Retina (tissue), 1 donor: ENCODE data around the gene ERC1.

Source experiments
- DNase-seq: peaks from one replicate; pipeline ENCODE4 v3.0.0-alpha.2; 2016

ERC1 gene

GRCh38 chr12:1463073-1463905, 472.3 kb downstream of the ERC1 start:
- DNase-seq, result no peak

DNA sequence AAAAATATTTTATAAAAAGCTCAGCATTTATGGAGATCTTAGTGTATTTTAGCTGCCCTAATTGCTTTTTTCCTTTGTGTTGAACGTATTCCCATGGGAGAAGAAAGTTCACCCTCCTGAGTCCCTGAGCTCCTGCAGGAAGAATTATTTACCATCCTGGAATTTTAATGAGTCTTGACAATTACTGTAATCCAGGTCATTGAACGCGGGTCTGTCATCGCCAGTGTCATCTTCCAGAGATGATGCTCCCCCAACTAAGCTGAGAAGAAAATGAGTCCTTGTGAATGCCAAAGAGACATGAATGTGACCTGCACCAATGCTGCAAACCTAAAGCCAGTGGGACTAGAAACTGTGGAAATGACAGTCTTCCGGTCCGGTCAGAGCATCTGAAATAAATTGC, 473.9 kb downstream of the ERC1 start:
- peak; percentile 67 for DNase-seq

- DNase-seq, result no peak
Observed at GRCh38 chr12:1465990-1466389, 475.0 kb downstream of the ERC1 start.

DNA sequence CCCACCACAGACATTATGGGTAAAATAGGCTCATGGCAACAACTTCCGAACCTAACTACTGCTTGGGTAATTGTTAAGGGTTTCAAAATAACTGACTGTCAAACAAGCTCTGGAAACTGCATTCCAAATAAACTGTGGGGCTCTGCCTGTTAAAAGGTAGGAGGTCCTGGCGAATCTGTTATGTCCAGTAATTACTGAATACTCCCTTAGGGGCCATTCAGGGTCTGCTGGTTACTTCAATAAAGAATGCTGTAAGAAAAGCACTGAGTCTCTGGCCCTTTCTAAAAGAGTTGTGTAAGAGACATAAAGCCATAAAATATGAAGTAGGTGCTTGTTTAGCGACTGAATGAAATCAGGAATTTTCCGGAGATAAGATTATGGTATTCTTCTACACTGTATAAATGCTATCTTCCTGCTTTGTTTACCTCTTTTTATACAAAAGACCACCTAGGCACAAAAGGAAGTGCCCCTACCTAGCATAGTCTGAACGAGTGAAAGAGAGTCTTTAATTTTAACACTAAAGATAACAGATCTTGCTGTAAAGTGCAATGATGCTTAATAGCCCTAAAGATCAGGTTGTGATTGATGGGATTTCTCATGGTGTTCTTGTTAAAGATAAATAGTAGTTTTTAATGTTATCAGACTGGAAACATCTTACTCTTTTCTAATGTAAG, 475.6 kb downstream of the ERC1 start:
- no peak for DNase-seq

DNA sequence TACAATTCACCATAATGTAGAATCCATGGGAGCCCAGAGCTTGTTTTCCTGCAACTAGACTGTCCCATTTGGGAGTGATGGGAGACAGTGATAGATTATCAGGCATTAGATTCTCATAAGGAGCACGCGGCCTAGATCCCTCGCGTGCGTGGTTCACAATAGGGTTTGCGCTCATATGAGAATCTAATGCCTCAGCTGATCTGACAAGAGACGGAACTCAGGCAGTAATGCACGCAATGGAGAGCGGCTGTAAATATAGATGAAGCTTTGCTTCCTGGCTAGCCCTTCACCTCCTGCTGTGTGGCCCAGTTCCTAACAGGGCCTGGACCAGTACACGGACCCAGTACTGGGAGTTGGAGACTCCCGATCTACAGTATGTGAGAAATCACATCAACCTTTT, 476.7 kb downstream of the ERC1 start:
- DNase-seq, result no peak

DNA sequence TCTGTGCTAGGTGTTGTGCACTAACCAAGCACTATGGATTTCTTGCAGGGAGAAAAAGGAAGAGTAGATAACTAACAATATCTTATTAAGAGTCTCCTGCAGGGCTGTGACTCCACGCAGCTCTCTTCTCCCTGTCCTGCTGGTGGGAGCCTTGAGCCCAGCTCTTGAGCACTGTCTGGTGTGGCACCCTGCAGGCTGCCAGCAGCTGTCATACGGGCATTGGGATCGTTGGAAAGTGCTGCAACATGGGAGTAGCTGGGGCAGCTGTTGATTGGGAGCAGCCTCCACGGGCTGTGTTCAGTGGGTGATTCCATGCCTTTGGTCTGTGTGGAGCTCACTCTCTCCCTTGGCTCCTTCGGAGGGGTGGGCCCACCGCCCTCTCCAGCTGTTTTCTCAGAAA, 478.0 kb downstream of the ERC1 start:
- no peak for DNase-seq

DNA sequence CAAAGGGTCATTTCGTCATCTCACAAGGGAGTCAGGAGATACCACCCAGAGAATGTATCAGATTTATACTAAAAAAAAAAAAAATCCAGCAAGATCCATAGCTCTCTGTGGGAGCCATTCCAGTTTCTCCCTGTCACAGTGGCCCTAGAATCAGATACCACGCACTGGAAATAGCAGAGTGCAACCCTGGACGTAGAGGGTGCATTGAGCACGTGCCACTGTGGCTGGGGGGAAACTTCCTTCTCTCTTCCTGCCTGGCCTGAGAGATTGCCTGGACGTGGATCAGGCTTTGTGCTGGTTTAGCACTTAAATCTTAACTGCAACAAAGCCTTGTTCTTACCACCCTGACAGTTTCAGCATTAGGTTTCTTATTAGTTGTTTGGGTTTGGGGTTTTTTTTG, 479.0 kb downstream of the ERC1 start:
- DNase-seq, result no peak

- no peak for DNase-seq
Observed at GRCh38 chr12:1471224-1471623, 480.2 kb downstream of the ERC1 start.

DNA sequence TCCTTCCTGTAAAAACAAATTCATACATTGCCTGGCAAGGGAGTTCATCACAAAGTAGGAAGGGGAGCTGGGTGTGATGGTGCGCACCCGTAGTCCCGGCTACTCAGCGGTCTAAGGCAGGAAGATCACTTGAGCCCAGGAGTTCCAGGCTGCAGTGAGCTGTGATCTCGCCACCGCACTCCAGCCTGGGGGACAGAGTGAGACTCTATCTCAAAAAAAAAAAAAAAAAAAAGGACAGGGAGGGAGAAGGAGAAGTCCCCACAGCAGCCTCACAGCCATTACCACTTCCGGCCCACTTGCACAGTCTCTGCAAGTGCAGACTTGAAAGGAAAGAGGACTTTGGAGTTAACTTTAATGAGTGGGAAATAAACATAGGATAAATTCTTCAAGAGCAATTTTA, 482.4 kb downstream of the ERC1 start:
- DNase-seq, result no peak

DNA sequence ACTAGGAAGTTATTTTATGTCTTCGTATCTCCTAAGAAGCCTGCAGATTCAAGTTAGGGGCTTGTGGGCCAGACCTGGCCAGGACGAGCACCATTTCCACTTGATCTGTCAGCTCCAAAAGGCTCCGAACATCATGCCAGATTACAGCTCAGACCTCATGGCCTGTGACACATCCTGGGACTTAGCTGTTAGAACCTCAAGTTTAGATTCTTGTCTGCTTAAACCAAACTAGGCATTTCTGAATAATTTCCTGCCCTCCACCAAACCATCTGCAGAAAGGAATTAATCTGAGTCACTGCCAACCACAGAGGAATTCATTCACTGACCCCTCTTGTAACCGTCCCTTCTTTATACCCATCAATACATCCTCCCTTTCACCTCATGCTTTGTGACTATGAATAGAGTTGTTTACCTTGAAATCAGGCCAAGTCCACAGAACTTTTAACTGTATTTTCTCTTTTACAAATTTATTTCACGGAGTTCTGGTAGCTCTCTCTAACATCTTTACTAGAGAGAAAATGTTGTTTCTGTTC, 483.1 kb downstream of the ERC1 start:
- DNase-seq, result peak; percentile 61

- peak; percentile 68 for DNase-seq
Observed at GRCh38 chr12:1474574-1475153, 483.6 kb downstream of the ERC1 start.

- DNase-seq, result no peak
Observed at GRCh38 chr12:1479645-1480044, 488.6 kb downstream of the ERC1 start.

DNA sequence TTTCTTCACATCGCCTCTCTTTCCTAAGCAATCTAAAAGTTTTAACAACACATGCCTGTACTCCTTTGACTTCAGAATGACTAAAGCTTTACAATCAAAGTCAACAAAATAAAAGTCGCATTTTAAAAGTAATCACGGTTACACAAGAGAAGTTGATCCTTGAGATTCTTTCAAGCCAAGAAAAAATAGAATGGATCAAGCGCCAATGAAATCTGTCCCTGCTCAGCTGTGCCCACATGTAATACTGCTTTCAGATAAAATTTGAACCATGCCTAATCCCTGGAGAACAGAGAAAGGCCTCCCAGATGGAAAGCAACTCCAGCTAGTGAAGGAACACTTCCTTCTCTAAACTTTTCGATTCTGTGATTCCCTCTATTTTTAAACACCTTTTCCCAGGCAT, 490.3 kb downstream of the ERC1 start:
- DNase-seq, result no peak

DNA sequence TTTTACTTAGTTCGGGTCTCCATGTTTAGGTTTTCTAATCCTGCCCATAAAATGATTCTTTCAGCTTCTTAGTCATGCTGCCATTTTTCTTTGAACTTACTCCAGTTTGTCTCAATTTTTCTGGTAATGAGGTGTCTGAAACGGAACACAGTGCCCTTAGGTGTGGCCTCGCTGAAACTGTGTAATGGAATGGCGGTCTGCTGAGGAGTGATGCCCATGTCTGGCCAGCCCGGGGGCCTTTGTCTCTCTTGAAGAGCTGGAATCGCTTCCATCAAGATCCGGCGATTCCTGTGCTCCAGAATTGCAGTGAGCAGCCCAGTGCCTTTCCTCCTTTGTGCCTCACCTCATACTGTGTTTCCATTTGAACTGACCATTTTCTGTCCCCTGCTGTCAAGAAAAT, 490.9 kb downstream of the ERC1 start:
- no peak for DNase-seq

GRCh38 chr12:1488908-1489381, 497.9 kb downstream of the ERC1 start:
- peak; percentile 70 for DNase-seq

DNA sequence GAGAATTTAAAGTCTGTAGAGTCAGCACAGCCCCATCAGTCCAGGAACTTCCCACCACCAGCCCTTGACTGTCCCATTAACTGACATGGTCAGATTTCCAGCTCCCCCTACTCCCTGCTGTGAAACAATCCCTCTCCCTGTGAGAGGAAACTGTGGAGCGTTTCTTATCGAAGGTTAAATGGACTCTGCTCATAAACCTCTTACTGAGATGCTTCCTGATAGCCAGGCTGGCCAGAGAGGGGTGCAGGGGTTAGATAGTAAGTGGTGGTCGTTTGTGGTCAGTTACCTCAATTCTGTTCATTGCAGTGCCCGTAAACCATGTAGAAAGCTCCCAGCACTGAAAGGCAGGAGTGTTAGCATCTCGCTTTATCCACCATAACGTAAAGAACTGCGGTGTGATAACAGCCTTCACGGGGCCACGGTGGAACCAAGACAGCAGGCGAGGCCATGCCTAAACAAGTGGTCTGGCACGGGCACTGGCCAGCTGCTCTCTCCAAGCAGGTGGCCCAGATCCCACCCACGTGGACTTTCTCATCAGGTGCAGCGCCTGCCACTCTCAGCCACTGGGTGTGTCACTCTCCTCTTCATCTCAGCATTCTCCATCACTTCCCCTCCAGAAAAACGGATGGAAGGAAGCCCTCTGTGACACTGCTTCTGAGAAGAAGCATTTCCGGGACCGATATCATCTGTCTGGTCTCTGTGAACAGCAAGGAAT, 501.1 kb downstream of the ERC1 start:
- no peak for DNase-seq

- DNase-seq, result no peak
Observed at GRCh38 chr12:1493781-1494565, 502.9 kb downstream of the ERC1 start.

DNA sequence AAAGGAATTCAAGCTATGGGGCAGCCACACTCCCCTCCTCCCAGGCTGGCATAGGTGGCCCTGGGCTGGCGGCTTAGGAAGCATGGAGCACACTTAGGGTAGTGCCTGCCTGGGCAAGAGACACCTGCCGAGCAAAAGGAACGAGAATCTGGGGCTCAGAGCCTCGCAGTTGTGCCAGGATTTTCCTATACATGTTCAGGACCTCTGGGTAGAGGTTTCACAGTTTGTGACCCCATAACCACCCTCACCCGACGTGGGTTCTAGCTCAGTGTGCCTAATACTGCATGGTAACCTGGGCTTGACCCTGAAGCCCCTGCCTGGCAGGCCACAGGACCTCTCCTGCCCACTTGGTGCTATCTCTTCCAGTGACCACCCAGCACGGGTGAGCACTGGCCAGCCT, 503.8 kb downstream of the ERC1 start:
- no peak for DNase-seq

DNA sequence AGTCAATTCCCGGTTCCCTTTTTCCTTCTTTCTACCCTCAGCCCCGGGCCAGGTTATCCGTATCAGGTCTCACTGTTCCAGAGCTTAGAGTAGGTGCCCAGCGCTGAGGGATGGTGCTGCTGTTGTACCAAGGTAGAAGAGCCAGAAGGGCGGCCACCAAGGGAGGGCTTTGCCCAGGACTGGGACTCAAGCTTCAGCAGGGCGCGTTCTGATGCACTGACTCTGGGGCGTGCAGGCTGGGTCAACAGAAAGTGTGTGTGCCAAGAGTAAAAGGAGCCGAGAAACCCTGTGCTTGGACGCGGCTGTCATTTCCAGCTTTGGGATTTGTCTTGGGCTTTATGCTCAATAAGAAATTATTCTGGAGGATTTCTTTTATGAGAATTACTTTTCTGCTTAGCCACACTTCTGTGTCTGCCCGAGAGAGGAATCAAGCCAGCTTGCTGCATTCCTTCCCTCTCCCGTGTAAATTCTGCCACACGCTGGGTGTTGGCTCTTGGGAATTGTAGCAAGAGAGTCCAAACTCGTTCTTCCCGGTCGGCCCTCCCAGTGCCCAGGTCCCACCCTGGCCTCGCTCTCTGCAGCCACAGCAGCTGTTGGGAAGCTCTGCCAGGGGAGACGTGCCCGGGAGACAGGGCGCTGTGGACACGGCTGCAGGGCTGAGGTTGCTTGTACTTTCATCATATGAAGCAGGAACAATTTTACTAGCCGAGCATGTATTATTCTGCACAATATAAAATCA, 505.3 kb downstream of the ERC1 start:
- DNase-seq, result no peak

- DNase-seq, result no peak
Observed at GRCh38 chr12:1497161-1497560, 506.1 kb downstream of the ERC1 start.

DNA sequence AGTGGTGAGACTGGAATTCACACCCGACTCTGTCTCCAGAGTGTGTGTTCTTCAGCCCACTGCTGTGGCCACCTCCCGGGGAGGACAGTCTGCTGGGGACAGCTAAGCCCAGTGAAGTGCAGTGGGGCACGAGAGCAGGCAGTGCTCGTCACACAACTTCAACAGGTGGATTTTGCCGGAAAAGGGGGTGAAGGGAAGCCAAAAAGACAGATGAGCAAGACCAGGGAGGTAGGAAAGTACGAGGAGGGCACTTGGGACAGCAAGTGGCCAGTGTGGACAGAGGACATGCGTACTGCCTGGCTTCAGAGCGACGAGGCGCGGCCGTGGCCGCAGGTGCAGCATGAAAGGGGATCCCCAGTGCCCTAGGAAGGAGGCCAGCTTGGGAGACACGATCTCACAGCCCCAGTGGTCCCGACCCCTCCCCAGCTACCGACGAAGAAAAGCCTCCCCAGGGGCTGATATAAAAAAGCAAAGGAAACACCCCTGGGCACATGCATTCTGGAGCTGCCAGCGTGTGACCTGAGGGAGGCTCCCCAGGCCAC, 507.2 kb downstream of the ERC1 start:
- no peak for DNase-seq
